RPMI7951 (cell line): Measurements from ENCODE around the gene MFAP1. TPM values are rescaled to one million over a fixed set of nuclear protein-coding genes. Genes with fewer than 3 reads are reported as not detected.
A peak's percentile ranks its signal among the peaks of the same experiment; 100 is the strongest.
"Not testable (repeated sequence)": the region's sequence is repeated elsewhere in the genome, so short reads cannot be mapped to it uniquely, and the experiment has no call there.

Experiments used
- DNase-seq: peaks from one replicate; pipeline ENCODE4 v3.0.0-alpha.2; 2012; ENCODE audit warnings: low read depth
- total RNA-seq: library from RNA; depleted of rRNA; stranded (reverse); fragments of >200 nt; shearing (Covaris generic); gene quantifications from 2 replicates; pipeline ENCODE4 v1.2.3, GENCODE V29; 2014; rRNA removed

Gene MFAP1, protein sequence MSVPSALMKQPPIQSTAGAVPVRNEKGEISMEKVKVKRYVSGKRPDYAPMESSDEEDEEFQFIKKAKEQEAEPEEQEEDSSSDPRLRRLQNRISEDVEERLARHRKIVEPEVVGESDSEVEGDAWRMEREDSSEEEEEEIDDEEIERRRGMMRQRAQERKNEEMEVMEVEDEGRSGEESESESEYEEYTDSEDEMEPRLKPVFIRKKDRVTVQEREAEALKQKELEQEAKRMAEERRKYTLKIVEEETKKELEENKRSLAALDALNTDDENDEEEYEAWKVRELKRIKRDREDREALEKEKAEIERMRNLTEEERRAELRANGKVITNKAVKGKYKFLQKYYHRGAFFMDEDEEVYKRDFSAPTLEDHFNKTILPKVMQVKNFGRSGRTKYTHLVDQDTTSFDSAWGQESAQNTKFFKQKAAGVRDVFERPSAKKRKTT
- total RNA-seq, result 43.5 and 46.4 TPM in 2 replicates

DNA sequence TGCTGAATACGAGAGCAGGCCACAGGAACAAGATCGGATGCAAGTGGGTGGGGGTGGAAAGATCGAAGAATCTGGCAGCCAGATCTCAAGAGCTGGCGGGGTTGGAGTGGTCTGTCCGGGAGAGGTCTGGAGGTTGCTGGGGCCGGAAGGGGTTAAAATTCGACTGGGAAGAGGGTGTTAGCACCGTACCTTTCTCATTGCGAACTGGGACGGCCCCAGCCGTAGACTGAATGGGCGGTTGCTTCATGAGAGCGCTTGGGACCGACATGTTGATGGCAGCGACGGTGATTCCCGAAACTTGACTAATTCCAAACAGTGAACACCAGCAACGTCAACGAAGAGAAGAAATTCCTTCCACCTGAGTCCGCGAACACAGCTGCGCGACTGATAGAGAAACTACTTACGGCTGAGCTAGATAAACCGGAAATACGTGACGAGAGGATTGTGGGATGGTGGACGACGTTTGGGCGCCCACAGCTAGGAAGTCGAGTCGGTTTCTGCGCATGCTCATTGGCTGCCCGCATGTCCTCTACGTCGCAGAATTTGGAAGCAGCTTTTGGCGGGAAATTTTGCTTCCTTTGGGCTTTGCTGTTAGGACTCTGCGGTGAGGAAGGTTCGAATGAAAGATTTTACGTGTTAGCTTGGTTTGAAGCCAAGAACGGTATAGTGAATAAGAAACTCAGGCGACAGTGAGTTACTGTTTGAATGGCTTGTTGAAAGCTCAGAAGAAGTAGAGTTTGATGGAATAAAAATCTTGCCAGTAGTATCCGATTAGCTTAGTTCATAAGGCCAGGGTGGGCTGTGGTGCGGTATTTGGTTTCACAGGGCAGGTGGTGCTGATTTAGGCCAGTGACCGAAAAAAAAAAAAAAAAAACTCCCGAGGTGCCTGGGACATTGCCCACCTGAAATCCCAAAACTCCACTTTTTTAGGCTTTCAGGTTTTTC is at the start of gene MFAP1:
TSS of gene MFAP1 (minus strand) at position 389 of the 945 bp plus-strand sequence. CDS start at position 268, 121 bp downstream.
- peak; percentile 98 for DNase-seq

DNA sequence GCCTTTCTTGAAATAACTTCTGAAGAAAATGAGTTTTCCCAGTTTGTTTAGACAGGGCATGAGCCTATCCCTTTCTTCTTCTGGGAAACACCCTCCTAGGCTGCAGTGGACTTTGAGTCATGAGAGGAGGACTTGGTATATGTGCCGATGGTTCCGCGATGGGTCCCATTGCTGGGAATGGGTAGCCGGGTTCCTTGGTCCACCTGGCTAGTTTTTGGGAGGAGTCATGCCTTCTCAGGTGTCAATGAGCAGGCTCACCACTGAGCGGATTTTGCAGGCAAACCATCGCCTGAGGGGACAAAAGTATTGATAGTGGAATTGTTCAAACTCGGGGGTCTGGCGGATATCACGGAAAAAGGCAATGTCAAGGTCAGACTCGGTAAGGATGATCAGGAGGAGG is 49.2 kb upstream of the MFAP1 start:
- no peak for DNase-seq

DNA sequence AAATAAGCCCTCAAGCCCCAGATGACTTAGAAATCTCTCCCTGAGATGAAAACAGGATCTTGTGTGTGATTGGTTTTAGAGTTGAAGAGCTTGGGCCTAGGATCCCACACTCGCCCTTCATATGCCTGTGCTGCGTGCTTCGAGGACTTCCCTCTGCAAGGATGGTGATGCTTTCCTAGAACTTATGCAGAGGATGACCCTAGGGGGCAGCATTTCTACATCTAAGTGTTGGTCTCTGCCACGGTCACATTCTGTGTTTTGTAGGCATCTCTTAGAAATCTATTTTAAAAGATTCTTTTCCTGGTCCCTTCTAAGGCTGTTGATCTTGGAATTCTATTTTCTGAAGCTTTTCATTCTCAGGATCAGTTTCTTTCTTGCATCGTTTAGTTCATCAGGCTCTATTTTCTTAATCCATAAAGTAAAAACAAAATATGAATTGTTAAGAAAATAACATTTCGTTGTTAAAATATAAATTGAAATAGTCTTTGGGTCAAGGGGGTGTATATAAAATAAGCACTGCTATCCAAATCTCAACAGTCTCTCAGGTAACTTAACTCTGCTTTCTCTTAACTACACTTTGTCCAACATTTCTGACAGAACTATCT is 48.0 kb upstream of the MFAP1 start:
- DNase-seq, result peak; percentile 64

DNA sequence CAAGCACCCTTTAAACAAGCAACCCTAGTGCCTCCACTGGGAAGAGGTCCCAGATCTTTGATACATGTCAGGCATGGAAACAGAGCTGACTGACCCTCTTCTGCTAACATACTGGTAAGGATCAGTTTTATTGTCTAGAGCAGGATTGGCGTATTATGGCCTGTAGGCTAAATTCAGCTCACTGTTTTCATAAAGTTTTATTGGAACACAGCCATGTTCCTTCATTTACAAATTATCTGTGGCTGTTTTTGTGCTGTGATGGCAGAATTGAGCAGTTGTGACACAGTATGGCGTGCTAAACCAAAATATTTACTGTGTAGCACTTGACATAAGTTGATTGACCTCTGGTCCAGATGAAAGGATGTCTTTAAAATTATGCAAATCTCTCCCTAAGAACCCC is 47.3 kb upstream of the MFAP1 start:
- no peak for DNase-seq

DNA sequence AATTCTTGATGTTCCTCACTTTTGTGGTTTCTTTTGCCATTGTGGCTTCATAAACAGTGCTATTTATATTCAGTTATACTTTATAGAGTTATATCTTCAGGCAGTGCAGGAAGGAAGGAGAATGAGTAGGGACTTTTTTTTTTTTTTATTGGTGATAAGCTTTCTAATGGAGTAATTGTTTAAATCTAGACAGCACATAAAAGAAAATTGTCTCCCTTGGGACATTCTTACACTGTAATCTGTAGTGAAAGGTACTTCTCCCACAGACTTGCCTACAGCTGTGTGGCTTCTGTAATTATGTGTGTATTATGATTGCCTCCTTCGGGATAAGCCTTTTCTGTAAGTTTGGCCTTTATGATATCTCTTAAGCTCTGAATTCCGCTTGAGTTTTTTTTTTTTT is 43.9 kb upstream of the MFAP1 start:
- no peak for DNase-seq

DNA sequence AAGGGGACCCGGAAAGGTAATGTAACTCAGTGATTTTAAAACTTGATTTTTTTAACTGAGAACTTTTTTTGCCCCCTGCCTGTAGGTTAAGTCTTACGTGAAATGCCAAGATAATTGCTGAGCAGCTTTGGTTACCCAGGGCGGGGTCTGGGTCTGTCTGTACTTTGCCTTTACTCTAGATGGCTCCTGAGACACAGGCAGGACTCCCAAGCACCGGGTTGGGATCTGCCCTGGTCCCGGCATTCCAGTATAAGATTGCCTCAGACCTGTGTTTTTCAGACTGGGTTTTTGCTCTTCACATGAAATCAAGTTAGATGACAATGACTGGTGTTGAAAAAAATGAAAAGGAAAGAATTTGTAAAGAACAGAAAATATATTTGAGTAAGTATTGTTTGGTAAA is 42.6 kb upstream of the MFAP1 start:
- no peak for DNase-seq

DNA sequence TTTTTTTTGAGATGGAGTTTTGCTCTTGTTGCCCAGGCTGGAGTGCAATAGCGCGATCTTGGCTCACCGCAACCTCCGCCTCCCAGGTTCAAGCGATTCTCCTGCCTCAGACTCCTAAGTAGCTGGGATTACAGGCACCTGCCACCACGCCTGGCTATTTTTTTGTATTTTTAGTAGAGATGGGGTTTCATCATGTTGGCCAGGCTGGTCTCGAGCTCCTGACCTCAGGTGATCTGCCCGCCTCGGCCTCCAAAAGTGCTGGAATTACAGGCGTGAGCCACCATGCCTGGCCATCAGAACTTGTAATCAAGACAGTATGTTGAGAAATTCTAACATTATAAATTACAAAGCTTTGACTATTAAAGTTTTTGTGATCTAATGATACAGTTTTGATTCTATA is 42.1 kb upstream of the MFAP1 start:
- DNase-seq, result not testable (repeated sequence)

DNA sequence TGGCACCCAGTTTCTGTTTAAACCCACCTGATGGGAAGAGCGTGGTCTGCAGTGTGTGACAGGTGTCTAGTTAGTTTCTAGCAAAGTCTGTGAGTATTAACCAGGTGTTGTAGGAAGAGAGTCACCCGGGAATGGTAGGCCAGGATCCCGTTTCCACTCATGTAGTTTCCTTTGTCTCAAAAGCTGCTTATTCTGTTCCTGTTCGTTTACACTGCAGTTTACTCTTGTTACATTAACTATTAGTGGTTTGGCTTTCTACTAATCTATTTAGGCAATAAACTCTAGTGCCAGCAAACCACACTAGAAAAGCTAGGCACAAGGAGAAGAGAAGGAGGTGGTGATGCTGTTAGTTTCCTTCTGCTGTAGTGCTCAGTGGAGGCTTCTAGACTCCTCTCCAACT is 35.1 kb upstream of the MFAP1 start:
- no peak for DNase-seq

DNA sequence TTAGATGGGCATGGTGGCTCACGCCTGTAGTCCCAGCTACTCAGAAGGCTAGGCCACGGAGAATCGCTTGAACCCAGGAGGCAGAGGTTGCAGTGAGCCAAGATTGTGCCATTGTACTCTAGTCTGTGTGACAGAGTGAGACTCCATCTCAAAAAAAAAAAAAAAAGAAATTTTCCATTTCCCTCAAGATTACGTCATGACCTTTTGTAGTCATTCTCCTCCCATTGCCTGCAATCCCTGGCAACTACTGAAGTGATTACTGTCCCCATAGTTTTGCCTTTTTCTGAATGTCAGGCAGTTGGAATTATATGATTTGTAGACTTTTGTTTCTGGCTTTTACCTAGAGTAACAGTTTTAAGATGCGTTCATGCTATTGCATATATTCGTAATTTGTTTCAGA is 30.3 kb upstream of the MFAP1 start:
- DNase-seq, result no peak

DNA sequence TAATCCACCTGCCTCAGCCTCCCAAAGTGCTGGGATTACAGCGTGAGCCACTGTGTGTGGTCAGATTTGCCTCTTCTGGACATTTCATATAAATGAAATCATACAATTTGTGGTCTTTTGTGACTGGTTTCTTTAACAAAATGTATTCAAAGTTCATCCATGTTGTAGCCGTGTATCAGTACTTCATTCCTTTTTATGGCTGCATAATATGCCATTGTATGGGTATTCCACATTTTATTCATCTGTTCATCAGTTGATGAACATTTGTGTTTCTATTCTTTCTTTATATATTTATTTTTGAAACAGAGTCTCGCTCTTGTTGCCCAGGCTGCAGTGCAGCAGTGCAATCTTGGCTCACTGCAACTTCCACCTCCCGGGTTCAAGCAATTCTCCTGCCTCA is 28.1 kb upstream of the MFAP1 start:
- DNase-seq, result no peak

DNA sequence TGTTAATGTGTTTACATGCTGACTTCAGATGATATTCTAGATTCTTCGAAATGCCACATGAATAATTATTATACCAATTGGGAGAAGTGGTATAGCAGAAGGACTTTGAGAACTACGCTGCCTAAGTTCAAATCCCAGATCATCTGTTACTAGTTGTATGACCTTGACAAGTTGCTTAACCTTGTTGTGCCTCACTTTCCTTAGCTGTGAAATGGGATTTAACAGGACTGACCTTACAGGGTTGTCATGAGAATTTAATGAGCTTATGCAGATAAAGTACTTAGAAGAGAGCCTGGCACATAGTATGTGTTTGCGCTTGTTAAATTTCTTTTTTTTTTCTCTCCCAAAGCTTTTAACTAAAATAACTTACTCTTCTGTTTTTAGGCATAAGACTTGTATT is 26.8 kb upstream of the MFAP1 start:
- DNase-seq, result no peak

DNA sequence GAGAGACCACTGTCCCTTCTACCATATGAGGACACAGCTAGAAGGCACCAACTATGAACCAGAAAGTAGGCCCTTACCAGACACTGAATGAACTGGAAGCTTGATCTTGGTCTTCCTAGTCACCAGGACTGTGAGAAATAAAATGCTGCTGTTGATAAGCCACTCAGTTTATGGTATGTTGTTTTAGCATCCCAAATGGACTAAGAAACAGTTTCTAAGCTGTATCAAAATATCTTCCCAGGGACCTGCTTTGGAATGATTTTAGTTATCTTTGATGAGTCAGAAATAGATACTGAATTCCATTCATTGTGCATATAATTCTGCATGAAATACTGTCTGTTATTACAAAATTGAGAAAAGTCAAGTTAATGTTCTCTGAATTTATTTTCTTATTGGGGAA is 20.9 kb upstream of the MFAP1 start:
- no peak for DNase-seq

DNA sequence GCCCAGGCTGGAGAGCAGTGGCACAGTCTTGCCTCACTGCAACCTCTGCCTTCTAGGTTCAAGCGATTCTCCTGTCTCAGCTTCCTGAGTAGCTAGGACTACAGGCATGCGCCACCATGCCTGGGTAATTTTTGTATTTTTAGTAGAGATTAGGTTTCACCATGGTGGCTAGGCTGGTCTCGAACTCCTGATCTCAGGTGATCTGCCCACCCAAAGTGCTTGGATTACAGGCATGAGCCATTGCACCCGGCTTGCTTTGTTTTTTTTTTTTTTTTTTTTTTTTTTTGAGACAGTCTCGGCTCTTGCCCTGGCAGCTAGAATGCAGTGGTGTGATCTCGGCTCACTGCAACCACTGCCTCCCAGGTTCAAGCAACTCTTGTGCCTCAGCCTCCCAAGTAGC is 8.0 kb upstream of the MFAP1 start:
- DNase-seq, result not testable (repeated sequence)

DNA sequence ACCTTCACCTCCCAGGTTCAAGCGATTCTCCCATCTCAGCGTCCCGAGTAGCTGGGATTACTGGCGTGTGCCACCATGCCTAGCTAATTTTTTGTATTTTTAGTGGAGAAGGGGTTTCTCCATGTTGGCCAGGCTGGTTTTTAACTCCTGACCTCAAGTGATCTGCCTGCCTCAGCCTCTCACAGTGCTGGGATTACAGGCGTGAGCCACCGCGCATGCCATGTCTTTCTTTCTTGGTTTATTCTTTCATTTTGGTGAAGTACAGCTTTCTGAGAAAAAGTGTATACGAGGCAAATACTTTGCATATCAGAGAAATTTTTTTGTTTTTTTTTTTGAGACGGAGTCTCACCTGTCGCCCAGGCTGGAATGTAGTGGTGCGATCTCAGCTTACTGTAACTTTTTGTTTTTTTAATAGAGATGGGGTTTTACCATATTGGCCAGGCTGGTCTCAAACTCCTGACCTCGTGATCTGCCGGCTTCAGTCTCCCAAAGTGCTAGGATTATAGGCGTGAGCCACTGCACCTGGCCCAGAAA is 7.1 kb upstream of the MFAP1 start:
- not testable (repeated sequence) for DNase-seq

DNA sequence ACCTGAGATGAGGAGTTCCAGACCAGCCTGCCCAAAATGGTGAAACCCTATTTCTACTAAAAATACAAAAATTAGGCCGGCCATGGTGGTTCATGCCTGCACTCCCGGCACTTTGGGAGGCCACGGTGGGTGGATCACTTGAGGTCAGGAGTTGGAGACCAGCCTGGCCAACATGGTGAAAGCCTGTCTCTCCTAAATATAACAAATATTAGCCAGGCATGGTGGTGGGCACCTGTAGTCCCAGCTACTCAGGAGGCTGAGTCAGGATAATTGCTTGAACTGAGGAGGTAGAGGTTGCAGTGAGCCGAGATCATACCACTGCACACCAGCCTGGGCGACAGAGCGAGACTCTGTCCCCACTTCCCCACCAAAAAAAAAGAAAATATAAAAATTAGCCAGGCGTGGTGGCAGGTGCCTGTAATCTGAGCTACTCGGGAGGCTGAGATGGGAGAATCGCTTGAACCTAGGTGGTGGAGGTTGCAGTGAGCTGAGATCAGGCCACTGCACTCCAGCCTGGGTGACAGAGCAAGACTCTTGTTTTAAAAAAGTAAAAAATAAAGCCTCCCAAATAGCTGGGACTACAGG is 6.3 kb upstream of the MFAP1 start:
- DNase-seq, result not testable (repeated sequence)

DNA sequence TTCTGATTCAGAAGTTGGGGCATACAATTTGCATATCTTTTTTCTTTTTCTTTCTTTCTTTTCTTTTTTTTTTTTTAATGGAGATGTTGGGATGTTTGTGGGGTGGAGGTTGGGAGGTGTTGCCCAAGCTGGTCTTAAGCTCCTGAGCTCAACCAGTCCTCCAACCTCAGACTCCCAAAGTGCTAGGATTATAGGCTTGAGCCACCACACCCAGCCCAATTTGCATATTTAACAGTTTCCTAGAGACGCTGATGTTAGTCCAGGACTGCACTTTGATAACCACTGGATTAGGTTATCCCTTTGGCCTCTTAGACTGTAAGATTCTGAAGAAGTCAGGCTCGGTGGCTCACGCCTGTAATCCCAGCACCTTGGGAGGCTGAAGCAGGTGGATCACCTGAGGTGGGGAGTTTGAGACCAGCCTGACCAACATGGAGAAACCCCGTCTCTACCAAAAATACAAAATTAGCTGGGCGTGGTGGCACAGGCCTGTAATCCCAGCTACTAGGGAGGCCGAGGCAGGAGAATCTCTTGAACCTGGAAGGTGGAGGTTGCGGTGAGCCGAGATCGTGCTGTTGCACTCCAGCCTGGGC is 5.6 kb upstream of the MFAP1 start:
- DNase-seq, result not testable (repeated sequence)

DNA sequence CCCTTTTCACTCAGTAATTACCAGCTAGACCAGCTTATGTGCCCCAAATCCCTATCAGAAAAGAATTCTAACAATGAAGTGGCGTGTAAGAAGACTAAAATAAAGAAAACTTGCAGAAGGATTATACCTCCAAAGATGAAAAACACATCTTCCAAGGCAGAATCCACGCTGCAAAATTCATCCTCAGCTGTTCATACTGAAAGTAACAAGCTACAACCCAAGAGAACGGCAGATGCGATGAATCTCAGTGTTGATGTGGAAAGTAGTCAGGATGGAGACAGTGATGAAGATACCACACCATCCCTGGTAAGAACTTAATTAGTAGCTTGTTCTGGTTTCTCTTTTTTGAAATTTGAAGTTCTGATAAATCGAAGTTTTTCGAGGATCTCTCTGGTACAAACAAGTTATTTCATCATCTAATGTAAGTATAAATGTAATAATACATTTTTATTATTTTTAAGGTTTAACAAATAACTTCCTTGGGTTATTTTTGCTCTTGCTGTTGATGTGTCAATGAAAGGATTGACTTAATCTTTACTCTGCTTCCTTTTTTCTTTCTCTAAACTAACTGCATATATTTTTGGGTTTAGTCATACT is 3.7 kb upstream of the MFAP1 start:
- DNase-seq, result peak; percentile 42

DNA sequence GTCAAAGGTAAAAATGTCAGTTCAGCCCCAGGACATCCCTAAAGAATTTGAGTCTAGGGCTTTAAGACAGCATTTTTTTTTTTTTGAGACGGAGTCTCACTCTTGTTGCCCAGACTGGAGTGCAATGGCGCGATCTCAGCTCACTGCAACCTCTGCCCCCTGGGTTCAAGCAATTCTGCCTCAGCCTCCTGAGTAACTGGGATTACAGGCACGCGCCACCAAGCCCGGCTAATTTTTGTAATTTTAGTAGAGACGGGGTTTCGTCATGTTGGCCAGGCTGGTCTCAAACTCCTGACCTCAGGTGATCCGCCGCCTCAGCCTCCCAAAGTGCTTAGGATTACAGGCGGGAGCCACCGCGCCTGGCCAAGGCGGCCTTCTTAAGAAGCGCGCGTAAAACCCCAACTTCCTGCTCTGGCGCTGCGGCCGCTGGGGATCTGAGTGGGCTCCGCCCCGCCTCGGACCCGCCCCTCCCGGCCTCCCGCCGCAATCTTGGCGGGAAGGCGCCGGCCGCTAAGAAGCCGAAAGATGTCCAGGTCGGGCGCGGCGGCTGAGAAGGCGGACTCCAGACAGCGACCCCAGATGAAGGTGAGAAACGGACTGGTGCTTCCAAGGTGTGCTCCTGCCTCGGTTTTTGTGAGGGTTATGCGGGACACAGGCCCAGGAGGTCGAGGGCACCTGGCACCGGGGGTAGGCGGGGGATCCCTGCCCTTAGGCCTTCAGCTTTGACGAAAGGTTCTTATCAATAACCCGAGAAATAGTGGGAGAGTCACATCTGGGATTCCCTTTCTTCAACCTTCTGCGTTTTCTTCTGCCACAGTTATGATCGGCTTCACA is 2.2 kb upstream of the MFAP1 start, which contains the start of gene WDR76:
TSS of gene WDR76 (plus strand) at position 495 of the 834 bp plus-strand sequence. CDS start at position 526, 31 bp downstream.
- DNase-seq, result peak; percentile 90

DNA sequence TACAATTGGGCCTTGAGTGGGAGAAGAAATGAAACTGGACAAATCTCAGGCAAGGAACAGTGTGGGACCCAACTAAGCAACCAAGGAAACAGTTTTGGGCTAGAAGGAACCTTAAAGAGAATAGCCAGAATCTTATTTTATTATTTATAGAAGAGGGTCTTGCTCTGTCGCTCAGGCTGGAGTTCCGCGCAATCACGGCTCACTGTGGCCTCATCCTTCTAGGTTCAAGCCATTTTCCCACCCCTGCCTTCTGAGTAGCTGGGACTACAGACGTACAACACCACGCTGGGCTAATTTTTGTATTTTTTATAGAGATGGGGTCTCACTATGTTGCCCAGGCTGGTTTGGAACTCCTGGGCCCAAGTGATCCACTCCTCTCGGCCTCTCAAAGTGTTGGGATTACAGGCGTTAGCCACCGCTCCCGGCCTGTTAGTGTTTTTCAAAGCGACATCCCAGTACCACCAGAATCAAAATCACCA is 1.6 kb upstream of the MFAP1 start:
- DNase-seq, result no peak
